SH-SY5Y (cell line): ENCODE measurements around the gene L3MBTL3.

ENCODE experiments used
- GATA2 ChIP-seq: IDR thresholded peaks from 2 replicates; pipeline ENCODE4 v1.6.1; 2011; ENCODE audit warnings: mild to moderate bottlenecking, low read depth, low read length
- GATA3 ChIP-seq: IDR thresholded peaks from 2 replicates; pipeline ENCODE4 v1.6.1; 2011; ENCODE audit warnings: low read depth, mild to moderate bottlenecking, low read length, moderate library complexity

- no peak for TF ChIP-seq GATA2
- no peak for TF ChIP-seq GATA3
Observed at GRCh38 chr6:130045622-130046021, 27.2 kb downstream of the L3MBTL3 start.
